ENCODE results near the gene MPG.
"Not testable (repeated sequence)": the region's sequence is repeated elsewhere in the genome, so short reads cannot be mapped to it uniquely, and the experiment has no call there.

Gene MPG

DNA sequence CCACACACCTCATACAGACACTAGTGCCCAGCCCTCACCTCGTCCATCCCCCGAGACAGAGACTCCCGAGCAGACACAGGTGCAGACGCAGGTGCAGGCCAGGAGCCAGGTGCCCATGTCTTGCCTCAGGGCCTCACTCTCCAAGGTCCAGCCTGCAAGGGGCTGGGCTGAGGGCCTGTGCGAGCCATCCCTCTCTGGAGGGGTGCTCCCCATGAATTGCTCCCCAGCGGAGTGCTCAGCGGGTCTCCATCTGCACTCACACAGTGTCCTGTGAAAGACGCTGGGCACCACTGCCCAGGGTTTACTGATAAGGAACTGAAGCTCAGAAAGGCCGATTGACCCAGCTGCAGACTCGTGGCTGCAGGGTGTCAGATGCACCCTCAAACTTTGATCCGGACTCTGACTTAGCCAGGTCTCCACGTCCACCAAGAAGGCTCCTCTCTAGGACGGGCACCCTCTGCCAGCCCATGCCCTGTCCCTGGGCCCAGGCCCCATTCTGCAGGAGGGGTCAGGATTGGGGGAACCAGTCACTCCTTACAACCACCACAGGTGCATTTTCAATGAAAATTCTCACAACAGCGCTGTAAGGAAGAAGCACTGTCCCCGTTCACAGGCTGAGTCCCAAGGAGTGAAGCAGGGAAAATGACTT lies 41.6 kb upstream of the MPG start:
- H3K4me3 ChIP-seq (ENCODE audit: low read length) = no peak overlapping the region
- TF ChIP-seq, protein P1, sequence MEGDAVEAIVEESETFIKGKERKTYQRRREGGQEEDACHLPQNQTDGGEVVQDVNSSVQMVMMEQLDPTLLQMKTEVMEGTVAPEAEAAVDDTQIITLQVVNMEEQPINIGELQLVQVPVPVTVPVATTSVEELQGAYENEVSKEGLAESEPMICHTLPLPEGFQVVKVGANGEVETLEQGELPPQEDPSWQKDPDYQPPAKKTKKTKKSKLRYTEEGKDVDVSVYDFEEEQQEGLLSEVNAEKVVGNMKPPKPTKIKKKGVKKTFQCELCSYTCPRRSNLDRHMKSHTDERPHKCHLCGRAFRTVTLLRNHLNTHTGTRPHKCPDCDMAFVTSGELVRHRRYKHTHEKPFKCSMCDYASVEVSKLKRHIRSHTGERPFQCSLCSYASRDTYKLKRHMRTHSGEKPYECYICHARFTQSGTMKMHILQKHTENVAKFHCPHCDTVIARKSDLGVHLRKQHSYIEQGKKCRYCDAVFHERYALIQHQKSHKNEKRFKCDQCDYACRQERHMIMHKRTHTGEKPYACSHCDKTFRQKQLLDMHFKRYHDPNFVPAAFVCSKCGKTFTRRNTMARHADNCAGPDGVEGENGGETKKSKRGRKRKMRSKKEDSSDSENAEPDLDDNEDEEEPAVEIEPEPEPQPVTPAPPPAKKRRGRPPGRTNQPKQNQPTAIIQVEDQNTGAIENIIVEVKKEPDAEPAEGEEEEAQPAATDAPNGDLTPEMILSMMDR (conservative IDR thresholded peaks at IDR 0.05; ENCODE audit: low read length) = no peak
- DNase-seq (ENCODE audit: low read depth) = no peak

DNA sequence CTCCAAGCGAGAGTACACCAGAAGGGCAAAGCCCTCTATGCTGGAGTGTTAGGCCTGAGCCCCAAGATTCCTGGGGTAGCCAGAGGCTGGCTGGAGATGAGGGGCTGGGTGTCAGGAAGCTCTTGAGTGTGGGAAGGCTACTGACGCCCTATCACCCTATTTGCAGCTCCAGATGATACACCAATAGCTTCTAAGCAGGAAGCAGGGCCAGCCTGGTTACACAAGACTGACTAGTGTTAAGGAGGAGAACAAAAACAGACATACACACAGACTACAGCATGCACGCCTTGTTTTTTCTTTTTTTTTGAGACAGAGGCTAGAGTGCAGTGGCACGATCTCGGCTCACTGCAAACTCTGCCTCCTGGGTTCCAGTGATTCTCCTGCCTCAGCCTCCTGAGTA lies 40.5 kb upstream of the MPG start:
- H3K4me3 ChIP-seq (ENCODE audit: low read length) = no peak overlapping the region
- no peak for DNase-seq (ENCODE audit: low read depth)
- TF ChIP-seq, protein P1 (conservative IDR thresholded peaks at IDR 0.05; ENCODE audit: low read length) = no peak

DNA sequence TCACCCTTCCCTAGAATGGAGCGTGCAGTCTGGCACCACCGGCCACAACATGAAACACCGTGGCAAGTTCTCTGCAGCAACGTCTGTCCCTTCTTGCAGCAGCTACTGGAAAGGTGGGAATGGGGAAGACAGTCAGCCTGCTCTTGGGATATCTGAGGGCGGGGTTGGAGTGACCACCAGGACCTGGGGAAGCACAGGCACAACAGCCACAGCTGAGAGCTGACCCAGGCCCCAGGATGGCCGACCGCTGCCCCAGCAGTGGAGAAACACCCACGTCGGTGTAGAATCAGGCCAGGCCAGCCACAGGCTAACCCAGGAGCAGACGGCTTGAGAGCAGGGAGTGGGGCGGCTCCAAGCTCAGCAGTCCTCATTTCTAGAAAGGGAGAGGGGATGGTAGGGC lies 39.8 kb upstream of the MPG start:
- not testable (repeated sequence) for H3K4me3 ChIP-seq (ENCODE audit: low read length); DNase-seq (ENCODE audit: low read depth)

DNA sequence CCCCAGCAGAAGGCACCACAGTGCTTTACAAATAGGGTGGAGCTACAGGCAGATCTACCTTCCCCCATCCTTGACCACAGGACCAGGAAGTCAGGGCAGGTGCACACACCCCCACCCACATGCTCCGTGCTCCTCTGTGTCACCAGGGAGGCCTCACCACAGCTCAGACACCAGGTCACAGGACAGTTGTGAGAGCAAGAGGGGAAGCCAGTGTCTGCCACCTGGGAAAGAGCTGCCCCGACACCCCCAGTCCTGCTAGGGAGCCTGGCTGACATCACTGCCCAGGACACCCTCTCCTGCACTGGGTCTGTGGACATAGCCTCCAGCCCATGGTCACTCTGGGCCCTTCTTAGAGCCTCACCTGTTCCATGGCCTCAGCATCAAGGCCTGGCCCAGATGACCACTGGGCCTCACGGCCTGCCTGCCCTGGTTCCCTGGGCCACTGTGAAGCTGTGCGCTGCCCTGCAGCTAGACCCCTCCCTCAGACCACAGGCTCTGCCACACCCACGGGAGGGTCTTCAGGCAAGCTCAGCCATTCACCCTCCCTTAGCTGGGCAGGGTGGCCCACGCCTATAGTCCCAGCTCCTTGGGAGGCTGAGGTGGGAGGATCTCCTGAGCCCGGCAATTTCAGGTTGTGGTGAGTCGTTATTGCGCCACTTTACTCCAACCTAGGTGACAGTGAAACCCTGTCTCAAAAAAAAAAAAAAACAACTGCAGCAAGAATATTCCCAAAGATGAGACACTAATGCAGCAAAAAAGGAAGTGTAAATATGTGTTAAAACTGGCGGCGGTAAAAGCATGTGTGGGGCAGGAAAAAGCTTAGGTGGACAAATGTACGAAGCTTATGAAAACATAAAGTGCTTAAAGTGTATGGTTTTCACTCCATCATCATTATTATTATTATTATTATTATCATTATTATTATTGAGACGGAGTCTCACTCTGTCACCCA lies 38.8 kb upstream of the MPG start:
- TF ChIP-seq, protein P1 (conservative IDR thresholded peaks at IDR 0.05; ENCODE audit: low read length) = no peak
- DNase-seq (ENCODE audit: low read depth) = no peak
- no peak overlapping the region for H3K4me3 ChIP-seq (ENCODE audit: low read length)

DNA sequence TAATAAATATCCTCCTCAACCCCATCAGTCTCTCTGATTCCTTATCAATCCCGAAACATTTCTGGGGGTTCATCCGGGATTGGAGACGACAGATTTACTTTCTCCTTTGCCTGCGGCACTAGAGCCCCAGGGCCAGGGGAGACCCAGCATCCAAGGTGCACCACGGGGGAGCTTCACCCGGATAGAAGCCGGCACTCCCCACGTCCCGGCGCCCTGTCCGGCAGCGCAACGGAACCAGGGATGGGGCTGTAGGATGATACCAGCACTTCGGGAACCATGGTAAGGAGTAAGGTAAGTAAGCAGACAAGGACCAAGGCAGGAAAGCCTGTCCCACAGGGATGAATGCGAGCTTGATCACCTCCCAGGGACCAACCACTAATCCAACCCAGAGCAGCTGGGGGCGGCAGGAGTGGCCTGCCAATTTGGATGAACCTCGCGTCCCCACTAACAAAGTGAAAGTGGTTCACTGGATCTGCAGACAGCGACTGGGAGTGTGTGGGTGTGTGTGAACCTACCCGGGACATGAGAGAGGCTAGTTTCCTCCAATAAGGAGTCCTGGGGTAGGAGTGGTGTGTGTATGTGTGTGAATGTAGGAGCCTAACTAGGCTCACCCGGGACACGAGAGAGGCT lies 36.5 kb upstream of the MPG start:
- no peak overlapping the region for H3K4me3 ChIP-seq (ENCODE audit: low read length)
- DNase-seq (ENCODE audit: low read depth) = no peak
- TF ChIP-seq, protein P1 (conservative IDR thresholded peaks at IDR 0.05; ENCODE audit: low read length) = no peak

DNA sequence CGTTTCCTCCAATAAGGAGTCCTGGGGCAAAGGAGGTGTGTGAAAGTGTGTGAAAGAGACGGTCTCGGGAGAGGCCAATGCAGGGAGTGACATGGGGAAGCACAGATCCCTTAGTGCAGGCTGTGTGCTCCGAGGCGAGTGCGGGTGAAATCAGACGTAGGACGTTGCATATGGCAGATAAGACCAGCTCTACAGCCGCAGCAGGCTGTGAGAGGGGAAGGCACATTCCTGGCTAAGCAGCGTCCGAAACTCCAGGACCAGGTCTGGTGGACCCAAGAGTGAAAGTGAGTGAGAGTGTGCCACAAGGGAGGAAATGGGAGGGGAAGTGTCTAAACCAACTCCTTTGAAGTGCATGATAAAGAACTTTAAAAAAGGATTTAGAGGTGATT lies 36.0 kb upstream of the MPG start:
- DNase-seq (ENCODE audit: low read depth) = no peak
- no peak overlapping the region for H3K4me3 ChIP-seq (ENCODE audit: low read length)
- TF ChIP-seq, protein P1 (conservative IDR thresholded peaks at IDR 0.05; ENCODE audit: low read length) = no peak

DNA sequence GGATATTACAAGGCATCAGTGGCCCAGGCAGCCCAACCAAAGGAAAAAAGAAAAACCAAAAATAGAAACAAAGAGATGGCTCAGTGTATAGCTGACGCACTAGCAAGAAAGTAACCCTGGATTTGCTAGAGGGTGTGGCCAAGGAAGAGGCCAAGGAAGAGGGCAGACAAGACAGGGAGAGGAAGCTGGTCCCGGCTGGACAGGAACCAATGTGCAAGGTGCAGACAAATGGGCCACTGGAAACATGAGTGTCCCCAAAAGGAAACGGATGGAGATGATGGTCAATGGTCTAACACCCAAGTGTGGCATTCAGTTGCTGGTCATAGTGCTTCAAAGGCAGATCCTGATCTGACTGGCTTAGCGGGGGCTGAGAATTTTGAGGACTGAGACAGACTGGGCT lies 35.3 kb upstream of the MPG start:
- TF ChIP-seq, protein P1 (conservative IDR thresholded peaks at IDR 0.05; ENCODE audit: low read length) = no peak
- no peak for DNase-seq (ENCODE audit: low read depth)
- H3K4me3 ChIP-seq (ENCODE audit: low read length) = no peak overlapping the region

All from AG10803 (cell line).